RWPE1 (cell line): ENCODE results near the gene SSTR5.

ENCODE experiments used
- CTCF ChIA-PET: fragments of 350-600 bp; sonication (Branson Sonifier 250); formaldehyde crosslinking; extraction: SDS; loops from one replicate; lab custom pipeline; 2021; lab: Yijun Ruan, JAX
- POLR2A ChIA-PET: fragments of 400-600 bp; formaldehyde crosslinking; extraction: SDS; loops from one replicate; lab custom pipeline; 2020; ENCODE audit warnings: antibody characterized with exemption; ENCODE audit not compliant: low non-redundant PET; lab: Yijun Ruan, JAX
- DNase-seq: peaks from one replicate; pipeline ENCODE4 v3.0.0; 2012; ENCODE audit warnings: low spot score
- H3K27ac ChIP-seq: fragments of 450-650 bp; 2 replicates; pipeline ENCODE4 v1.5.1; 2017
- TF ChIP-seq, protein P1 (sequence below): fragments of 450-650 bp; conservative IDR thresholded peaks from 2 replicates; pipeline ENCODE4 v1.5.1; 2017; ENCODE audit warnings: low read depth, mild to moderate bottlenecking

Gene SSTR5

GRCh38 chr16:1073566-1074378, 1.2 kb downstream of the SSTR5 start:
- POLR2A ChIA-PET, result no interaction called here
- H3K27ac ChIP-seq, result no peak overlapping the region
- TF ChIP-seq, protein P1, sequence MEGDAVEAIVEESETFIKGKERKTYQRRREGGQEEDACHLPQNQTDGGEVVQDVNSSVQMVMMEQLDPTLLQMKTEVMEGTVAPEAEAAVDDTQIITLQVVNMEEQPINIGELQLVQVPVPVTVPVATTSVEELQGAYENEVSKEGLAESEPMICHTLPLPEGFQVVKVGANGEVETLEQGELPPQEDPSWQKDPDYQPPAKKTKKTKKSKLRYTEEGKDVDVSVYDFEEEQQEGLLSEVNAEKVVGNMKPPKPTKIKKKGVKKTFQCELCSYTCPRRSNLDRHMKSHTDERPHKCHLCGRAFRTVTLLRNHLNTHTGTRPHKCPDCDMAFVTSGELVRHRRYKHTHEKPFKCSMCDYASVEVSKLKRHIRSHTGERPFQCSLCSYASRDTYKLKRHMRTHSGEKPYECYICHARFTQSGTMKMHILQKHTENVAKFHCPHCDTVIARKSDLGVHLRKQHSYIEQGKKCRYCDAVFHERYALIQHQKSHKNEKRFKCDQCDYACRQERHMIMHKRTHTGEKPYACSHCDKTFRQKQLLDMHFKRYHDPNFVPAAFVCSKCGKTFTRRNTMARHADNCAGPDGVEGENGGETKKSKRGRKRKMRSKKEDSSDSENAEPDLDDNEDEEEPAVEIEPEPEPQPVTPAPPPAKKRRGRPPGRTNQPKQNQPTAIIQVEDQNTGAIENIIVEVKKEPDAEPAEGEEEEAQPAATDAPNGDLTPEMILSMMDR, result peak; percentile 20; the same call in 1 of the 2 replicates
- CTCF ChIA-PET, result no interaction called here
- DNase-seq, result no peak

GRCh38 chr16:1074379-1074649, 1.8 kb downstream of the SSTR5 start:
- H3K27ac ChIP-seq, result no peak overlapping the region
- ChIA-PET POLR2A (no interaction called here), CTCF (no interaction called here)
- no peak for DNase-seq
- TF ChIP-seq, protein P1, result no peak

- TF ChIP-seq, protein P1, result no peak
- CTCF ChIA-PET, result no interaction called here
- no peak for DNase-seq
- POLR2A ChIA-PET, result no interaction called here
- H3K27ac ChIP-seq, result peak overlapping the region; percentile 38
Observed at GRCh38 chr16:1075546-1075945, 3.0 kb downstream of the SSTR5 start.

GRCh38 chr16:1076801-1077576, 4.4 kb downstream of the SSTR5 start:
- H3K27ac ChIP-seq, result peak overlapping the region; percentile 15; the same call in 1 of the 2 replicates
- TF ChIP-seq, protein P1, result no peak
- ChIA-PET POLR2A (no interaction called here), CTCF (interaction anchor here (0.6 kb wide), 4 partner anchors 12 to 361 kb away, joined by 3 read pairs; no protein-coding TSS in a partner anchor)
- no peak for DNase-seq

- peak overlapping the region; percentile 95 for H3K27ac ChIP-seq
- ChIA-PET POLR2A (no interaction called here), CTCF (interaction anchor here (0.6 to 1.1 kb wide), 2 partner anchors 20 to 68 kb away, joined by 3 to 4 read pairs; no protein-coding TSS in a partner anchor)
- TF ChIP-seq, protein P1, result no peak
- DNase-seq, result no peak
Observed at GRCh38 chr16:1077877-1078578, 5.5 kb downstream of the SSTR5 start.

DNA sequence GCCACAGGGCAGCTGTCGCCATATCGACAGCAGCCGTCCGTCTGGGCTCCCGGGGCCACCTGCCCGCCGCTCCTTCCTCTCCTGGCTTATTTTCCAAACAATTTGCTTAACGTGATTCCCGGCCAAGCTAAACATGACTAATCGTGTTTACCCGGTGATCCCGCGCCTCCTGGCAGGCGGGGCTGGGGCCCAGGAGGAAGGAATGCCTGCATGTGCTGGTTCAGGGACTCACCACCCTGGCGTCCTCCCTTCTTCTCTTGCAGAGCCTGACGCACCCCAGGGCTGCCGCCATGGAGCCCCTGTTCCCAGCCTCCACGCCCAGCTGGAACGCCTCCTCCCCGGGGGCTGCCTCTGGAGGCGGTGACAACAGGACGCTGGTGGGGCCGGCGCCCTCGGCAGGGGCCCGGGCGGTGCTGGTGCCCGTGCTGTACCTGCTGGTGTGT, 6.1 kb downstream of the SSTR5 start:
- peak overlapping the region; percentile 95 for H3K27ac ChIP-seq
- ChIA-PET CTCF (interaction anchor here (1.1 kb wide), 1 partner anchor 21 kb away, joined by 4 read pairs; no protein-coding TSS in a partner anchor), POLR2A (no interaction called here)
- DNase-seq, result peak; percentile 92
- TF ChIP-seq, protein P1, result no peak
